Middle frontal gyrus (tissue), 1 donor: ENCODE results near the gene GPBAR1.

ENCODE experiments used
- DNase-seq: peaks from one replicate; pipeline ENCODE4 v3.0.0-alpha.2; 2015; ENCODE audit warnings: low spot score; ENCODE audit errors: extremely low spot score

Gene GPBAR1

DNA sequence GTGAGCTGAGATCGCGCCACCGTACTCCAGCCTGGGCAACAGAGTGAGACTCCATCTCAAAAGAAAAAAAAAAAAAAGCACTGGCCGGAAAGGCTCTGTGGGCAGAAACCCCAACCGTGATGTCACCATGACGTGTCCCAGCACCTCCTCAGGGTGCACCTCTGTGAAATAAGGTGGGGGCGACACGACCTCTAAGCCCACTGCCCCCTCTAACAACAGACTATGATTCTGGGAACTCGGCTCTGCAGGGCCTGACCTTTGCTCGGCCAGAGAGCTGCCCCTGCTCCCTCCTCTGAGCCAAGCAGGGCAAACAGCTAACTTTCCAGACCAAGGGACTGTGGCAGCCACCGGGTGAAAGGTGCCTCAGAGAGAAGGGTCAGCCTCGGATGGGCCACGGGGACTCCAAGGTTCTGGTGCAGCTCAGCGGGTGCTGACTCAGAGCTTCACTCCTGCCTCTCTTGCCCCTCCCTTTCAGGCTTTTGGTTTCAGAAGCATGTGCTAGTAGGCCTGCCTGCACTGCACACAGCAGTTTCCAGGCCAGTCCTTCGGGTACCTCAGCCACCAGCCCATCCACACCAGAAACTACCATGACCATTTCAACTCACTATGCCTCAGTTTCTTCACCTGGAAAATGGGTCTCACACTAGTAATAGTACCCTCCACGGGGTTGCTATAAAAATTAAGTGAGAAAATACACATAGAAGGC, 23.4 kb downstream of the GPBAR1 start:
- no peak for DNase-seq

DNA sequence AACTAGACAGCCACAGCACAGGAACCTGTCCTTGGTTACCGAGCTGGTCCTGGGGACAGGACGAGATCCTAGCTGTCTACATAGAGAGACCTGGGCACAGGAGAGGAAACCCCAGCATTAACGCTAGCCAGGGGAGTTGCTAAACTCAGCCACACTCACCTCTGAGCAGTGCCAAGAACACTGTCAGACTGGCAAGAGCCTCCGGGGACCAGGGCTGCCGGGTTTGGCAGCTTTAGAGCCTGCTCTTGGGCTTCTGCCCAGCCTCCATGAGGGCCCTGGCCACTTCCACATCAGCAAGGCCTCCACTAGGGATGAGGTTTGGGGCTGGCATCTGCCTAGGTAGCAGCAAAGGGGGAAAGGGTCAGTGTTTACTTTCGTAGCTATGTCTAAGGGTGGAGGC, 24.8 kb downstream of the GPBAR1 start:
- DNase-seq, result no peak

DNA sequence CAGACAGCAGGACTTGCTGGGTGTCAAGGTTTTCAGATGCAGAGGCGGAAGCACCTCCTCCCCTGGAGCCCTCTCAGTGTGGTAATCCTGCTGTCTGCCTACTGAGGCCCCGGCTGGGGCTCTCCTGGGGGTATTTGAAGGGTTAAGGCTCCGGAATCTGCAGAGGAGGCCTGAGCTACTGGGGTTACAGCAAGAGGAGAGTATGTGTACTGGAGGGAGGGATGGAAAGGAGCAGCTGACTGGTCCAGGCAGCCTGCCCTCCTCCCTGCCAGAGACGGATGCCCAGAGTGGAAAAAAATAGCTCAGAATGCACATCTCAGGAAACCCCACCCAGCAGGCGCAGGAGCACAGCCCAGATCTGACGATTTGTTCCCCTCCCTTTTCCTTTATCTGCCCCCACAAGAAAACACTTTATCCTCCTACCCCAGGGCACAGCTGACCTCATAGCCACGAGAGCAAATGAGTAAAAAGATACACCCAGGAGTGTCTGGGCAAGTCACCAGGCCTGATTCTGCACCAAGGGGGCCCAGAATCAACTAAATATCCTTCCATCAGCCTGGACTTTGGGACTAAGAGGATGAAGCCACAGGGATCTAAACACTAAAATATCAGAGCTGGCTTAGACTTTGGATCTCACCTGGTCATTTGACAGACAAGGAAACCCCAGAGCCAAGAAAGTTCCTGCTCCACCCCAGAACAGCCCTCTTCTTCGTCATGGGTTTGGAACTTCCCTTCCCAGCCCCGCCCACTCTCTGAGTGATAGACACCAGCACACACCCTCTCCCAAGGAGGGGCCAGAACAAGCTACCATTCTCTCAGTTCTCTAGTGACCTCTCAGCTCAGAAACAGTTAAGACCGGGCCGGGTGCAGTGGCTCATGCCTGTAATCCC, 26.0 kb downstream of the GPBAR1 start:
- peak; percentile 76 for DNase-seq

DNA sequence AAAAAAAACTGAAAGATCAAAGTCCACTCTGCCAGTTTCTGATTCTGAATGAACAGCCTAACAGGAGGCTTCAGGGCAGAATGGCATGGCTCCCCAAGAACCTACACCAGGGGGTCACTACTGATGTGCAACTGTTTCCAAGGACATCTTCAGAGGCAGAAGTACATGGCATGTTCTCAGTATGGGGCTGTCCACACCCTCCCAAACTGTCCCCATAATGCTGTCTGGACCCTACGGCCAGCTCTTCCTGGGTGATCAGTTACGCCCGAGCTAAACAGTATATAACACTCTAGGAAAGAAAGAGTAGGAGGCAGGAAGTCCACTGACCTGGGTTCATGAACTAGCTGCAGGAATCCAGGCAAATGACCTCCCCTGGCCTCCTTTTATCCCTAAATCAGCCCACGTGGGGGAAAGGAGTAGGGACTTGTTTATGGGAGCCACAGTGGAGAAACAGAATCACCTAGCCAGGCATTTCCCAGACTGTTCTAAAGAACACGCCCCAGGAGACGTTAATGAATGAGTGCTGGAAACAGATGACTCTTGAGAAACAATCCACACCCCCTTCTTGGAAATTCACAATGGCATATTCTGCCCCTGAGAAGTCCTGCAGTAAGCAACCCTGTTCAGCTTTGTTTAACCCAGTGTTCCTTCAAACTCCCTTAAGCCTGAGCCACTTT, 29.0 kb downstream of the GPBAR1 start:
- DNase-seq, result no peak

DNA sequence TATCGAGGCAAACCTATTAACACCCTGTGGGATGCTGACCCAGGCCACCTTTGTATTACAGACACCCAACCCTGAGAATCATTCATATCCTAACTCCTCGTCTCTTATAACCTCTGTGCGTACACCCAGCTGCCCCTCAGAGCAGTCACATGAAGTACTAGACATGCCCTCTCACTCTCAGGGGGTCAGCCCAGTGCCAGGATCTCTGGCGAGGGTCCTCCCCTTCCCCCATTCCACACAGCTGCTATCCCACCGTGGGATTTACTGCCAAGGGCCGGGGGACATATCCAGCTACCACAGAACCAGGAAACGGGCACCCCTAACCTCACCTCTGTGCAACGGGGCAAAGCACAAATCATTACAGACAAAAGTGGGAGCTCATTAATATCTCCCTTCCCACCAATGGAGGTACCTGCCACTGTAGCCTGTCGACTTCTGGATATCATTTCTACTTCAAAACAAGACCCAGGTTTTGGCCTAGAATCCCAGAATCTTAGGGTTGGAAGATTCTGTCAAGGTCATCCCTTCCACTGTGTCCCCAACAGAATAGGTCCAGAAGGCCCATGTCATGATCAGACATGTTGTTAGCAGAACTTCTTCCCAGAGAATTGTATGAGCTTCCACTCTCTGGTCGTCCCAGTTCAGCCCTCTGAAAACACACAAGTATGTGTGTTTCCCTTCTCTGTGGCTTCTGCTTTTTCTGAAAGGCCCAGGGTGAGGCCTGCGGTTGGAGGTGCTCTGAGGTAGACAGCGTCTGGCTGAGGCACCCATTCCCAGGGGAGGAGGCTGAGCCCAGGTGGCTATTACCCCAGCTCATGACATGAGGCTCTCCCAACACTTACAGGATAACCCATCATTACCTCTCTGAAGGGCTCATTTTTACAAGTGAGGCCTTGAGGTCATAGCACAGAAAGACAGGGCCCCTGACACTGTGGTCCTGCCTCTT, 29.8 kb downstream of the GPBAR1 start:
- DNase-seq, result no peak

DNA sequence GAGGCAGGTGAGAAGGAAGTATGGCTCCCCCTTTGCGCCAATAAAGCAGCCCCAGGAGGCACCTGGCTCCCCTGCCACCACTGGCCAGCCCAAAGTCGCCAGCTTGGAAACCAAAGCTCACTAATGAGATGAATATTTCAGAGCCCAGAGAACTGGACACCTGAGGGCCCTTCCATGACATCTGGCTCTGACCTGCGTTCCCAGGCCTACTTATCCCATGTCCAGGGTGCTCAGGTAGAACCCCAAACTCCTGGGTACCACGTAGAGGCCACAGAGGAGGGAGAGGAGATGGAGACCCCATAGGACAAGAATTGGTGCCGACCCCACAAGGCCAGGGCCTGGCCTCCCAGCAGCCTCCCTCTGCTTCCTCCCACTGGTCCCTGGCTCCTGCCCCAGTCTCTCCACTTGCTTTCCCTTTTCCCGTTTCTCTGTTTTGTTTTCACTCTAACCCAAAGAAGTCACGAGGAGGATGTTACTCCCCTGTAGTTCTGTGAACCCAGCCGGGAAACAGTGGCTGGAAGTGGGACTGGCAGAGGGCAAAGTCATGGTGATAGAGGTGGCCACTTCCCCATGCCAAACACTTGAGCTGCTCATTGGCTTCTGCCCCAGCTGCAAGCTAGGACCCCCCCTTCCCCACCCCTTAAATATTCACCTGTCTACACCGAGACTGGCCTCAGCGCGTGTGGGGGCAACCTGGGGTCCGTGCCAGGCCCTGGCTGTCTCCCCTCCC, 30.7 kb downstream of the GPBAR1 start:
- no peak for DNase-seq

DNA sequence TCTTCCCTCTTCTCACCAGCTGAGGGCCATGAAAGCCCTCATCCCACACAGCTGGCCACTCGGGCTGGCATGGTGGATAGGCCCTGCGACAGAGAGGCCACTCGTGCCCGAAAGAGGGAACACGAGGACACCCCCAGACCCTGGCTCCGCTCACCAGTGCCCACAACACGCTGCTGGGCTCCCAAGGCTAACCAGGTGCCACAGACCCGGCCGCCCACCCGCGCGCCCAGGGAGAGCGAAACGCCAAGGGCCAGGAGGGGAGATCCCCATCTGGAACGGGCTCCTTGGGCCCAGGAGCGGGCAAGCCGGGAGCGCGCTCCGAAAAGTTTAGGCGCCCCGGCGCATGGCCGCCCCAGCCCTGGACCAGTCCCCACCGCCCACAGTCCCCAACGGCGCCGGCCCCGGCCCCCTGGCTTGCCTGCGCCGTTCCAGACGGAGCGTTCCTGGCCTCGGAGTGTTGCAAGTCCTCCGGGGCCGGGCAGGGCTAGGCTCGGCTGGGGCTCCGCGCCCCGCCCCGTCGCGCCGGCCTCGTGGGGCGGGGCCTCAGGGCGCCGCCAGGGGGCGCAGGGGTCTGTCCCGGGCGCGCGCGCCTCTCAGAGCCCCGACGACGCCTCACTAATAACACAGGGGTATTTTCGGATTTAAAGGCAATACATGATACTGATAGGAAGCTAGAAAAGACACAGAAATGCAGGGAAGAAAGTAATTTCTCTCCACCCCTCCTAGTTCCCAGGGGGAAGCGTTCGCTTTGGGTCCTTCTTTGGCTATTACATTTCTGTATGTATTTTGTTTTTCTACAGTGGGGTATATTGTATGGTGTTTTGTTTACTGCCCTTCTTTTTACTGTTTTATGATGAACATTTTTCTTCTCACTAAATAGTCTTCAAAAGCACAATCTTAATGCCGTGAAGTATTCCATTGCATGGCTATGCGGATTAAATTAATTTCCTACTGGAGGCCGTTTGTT, 31.5 kb downstream of the GPBAR1 start, which contains the start of gene TMBIM1:
Gene TMBIM1, minus strand, starts transcription at position 456 of the 967 bp plus-strand sequence. CDS start 10,362 bp downstream, outside the sequence.
- DNase-seq, result no peak

DNA sequence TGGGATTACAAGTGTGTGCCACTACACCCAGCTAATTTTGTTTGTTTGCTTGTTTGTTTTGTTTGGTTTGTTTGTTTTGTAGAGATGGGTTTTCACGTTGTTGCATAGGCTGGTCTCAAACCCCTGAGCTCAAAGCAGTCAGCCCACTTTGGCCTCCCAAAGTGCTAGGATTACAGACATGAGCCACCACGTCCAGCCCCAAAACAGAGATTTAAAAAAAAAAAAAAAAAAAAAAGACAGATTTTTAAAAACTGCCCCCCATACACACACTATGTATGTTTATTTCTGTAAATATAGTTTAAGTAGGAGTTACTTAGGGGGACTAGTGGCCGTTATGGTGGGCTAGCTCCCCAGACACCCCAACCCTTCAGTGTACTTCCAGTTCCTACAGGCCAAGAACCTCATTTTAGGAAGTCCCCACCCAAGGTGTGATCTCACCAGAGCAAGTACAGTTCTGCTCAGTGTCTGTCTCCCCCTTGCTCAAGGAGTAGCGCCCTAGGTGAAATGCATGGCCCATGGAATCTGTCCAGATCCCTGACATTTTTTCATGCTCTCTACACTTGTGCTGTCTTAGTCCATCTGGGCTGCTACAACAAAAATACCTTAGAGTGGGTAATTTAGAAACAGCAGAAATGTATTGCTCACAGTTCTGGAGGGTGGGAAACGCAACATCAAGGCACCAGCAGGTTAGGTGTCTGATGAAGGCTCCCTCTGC, 33.1 kb downstream of the GPBAR1 start:
- no peak for DNase-seq

DNA sequence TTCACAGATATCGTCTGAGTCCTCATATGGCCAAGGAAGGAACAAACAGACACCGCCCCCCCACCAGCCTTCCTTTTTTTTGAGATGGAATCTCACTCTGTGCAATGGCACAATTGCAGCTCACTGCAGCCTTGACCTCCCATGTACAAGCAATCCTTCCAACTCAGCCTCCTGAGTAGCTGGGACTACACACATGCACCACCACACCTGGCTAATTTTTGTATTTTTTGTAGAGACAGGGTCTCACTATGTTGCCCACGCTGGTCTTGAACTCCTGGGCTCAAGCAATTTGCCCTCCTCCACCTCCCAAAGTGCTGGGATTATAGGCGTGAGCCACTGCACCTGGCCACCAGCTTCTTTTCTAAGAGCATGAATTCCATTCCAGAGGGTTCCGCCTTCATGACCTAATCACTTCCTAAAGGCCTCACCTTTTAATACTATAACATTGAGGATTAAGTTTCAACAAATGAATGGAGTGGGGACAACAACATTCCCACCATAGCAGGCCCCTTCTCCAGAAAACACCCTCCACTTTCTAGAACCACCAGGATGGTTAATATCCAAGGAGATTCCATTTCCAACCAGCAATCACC, 33.7 kb downstream of the GPBAR1 start:
- no peak for DNase-seq

DNA sequence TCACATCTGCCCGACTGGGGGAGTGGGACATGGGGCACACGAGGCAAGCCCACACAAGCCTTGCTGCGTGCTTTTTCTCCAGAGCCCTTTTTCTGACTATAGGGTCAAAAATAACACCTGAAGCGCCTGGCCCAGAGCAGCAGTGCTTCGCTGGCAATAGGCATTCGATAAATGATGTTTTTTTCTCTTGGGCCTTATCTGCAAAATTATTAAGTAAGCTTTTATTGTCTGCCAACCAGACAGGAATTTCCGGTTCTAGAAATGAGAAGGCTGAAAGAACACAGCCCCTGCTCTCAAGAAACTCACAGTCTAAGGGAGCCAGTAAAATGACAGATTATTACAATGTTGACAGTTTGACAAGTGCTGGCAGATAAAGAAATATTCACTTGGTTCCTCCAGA, 34.2 kb downstream of the GPBAR1 start:
- no peak for DNase-seq

DNA sequence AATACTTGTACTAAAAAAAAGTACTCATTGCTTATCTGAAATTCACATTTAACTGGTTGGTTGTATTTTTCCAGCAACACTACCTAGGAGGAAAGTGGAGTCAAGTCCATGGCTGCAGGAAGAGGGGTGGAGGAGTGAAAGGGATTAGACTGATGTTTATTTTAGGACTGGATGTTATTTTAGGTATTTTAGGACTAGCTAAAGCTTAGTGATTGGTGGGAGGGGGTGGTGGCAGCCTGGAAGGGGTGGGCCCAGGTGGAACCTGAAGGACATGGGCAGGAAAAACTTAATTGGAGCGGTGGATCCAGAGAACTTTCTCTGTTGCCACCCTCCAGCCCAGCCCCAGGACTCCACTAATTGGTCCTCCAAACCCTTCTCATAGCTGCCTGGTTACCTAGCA, 35.4 kb downstream of the GPBAR1 start:
- DNase-seq, result no peak

DNA sequence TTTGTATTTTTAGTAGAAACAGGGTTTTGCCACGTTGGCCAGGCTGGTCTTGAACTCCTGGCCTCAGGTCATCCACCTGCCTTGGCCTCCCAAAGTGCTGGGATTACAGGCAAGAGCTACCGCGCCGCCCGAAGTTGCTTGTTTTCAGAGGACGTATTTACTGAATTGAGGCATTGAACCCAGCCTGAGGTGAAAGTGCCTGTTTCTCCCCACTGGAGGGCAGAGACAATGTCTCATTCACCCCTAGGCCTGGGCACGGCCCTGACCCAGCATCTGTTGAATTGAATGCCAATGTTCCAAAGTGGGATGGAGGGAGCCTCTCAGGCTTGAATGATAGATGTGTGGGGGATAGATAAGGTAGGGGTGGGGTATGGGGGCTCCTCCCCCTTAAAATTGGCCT, 36.0 kb downstream of the GPBAR1 start:
- no peak for DNase-seq

DNA sequence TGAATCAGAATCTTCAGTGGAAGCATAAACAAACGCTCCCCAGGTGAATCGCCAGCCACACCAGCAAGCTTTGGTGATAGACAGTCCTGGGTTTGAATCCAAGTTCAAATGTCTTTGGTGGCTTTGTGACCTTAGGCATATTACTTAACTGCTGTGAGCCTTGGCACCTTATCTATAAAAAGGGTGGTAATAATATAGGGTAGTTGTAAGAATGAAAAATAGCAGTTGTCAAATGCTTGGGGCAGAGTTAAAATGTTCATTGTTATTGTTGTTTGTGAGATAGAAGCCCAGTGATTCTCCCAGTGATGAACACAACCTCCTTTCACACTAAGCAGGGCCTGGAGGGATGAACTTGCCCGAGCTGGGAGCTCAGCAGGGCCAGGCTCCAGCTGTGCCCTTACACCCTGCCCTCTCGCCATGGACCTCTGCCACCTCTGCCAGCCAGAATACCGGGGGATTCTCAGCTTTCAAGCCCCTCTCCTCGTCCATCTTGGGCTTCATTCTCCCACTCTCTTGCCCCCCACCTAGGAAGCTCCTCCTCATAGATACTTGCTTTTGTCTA, 37.6 kb downstream of the GPBAR1 start:
- no peak for DNase-seq

DNA sequence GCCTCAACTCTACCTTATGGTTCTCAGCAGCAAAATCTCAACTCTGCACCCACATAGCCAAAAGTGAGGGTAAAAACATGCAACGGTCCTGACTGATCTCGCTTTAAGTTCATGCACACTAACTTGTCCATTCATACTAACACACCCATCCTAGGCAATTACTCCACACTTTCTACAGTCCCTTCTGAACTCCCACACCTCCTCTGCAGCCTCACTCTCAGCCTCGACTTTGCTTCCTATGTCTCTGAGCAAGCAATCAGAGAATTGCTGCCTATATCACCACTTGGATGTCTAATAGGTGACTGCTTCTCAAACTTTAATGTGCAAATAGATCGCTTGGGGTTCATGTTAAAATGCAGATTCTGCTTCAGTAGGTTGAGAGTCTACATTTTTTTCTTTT, 39.3 kb downstream of the GPBAR1 start:
- no peak for DNase-seq

DNA sequence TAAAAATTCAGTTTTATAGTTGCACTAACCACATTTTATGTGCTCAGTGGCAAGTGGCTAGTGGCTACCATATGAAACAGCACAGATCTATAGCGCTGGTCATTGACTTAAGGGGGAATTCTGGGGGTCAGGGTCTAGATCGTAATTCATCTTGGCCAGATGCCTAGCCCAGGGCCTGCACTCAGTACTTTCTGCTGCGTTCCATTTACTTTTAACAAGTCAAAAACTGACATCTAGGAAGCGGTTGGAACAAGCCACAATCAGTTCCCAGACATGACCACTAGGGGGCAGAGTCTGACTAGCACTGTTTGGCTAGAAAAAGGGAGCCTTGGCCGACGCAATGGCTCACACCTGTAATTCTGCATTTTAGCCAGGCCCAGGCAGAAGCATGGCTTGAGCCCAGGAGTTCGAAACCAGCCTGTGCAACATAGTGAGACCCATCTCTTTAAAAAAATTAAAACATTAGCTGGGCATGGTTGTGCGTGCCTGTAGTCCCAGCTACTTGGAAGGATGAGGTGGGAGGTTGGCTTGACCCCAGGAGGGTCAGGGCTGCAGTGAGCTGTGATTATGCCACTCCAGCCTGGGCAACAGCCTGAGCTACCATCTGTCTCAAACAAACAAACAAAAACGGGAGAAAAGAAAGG, 40.5 kb downstream of the GPBAR1 start:
- DNase-seq, result peak; percentile 79

DNA sequence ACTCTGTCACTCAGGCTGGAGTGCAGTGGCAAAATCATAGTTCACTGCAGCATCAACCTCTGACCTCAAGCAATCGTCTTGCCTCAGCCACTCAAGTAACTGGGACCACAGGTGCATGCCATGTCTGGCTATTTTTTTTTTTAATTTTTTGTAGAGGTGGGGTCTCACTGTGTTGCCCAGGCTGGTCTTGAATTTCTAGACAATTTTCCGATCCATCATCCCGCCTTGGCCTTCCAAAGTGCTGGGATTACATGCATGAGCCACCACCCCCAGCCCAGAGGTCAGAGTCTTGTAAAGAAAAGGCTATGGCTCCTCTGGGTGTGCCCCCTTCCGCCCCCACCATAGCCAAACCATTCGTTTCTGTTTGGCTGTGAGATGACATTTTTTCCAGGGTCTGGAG, 44.6 kb downstream of the GPBAR1 start:
- no peak for DNase-seq
